GM12878 (cell line): Measurements from ENCODE around the gene SSH2.
"Not testable (repeated sequence)": the region's sequence is repeated elsewhere in the genome, so short reads cannot be mapped to it uniquely, and the experiment has no call there.

Experiments
- EP300 ChIP-seq, 2 experiments: fragments of 150-350 bp in 1 of 2; IDR thresholded peaks; 2 replicates each; pipeline ENCODE4 v1.6.1; 2011 to 2012; ENCODE audit warnings: low read depth in 2 of 2, low read length in 2 of 2, borderline replicate concordance in 1 of 2, improper control_type of control experiment in 1 of 2, inconsistent platforms in 1 of 2; ENCODE audit not compliant: control insufficient read depth in 1 of 2
- ESRRA ChIP-seq: IDR thresholded peaks from 2 replicates; pipeline ENCODE4 v1.6.1; 2012; ENCODE audit warnings: mild to moderate bottlenecking, low read length, improper control_type of control experiment
- FOXM1 ChIP-seq: IDR thresholded peaks from 2 replicates; pipeline ENCODE4 v1.6.1; 2012; ENCODE audit warnings: low read depth, mild to moderate bottlenecking, inconsistent platforms, low read length, moderate library complexity
- NR2C2 ChIP-seq: IDR thresholded peaks from 2 replicates; pipeline ENCODE4 v1.6.1; 2011; ENCODE audit warnings: borderline replicate concordance, low read depth; ENCODE audit not compliant: control insufficient read depth, insufficient read length
- POLR2A ChIP-seq: IDR thresholded peaks from 2 replicates; pipeline ENCODE4 v1.6.1; 2011; ENCODE audit warnings: low read depth, mild to moderate bottlenecking, low read length
- RFX5 ChIP-seq: IDR thresholded peaks from 2 replicates; pipeline ENCODE4 v1.6.1; 2011; ENCODE audit warnings: low read depth, low read length, improper control_type of control experiment
- SMAD5 ChIP-seq: IDR thresholded peaks from 2 replicates; pipeline ENCODE4 v1.6.1; 2016; ENCODE audit warnings: antibody characterized with exemption, low read depth
- SP1 ChIP-seq: IDR thresholded peaks from one replicate; pipeline ENCODE4 v1.6.1; 2011; ENCODE audit warnings: low read depth, low read length
- WRNIP1 ChIP-seq: IDR thresholded peaks from 2 replicates; pipeline ENCODE4 v1.6.1; 2011; ENCODE audit warnings: low read depth, low read length, improper control_type of control experiment, borderline replicate concordance
- TF ChIP-seq, protein P1 (sequence below), 3 experiments: IDR thresholded peaks in 2 of 3; conservative IDR thresholded peaks in 1 of 3; 2 replicates each; pipeline ENCODE4 v1.5.1; 2011; ENCODE audit warnings: low read depth in 3 of 3, low read length in 3 of 3, mild to moderate bottlenecking in 3 of 3, control low read depth in 2 of 3, moderate library complexity in 2 of 3, inconsistent platforms in 1 of 3, mixed read lengths in 1 of 3; ENCODE audit not compliant: control insufficient read depth in 2 of 3, insufficient read depth in 1 of 3; ENCODE audit errors: extremely low read depth in 1 of 3
- TF ChIP-seq, protein P2 (sequence below): fragments of 450-650 bp; IDR thresholded peaks from 2 replicates; pipeline ENCODE4 v1.6.1; 2014; ENCODE audit warnings: mild to moderate bottlenecking
- TF ChIP-seq, protein P3 (sequence below): fragments of 450-650 bp; formaldehyde crosslinking; IDR thresholded peaks from 2 replicates; pipeline ENCODE4 v1.4.0; 2022; ENCODE audit warnings: mild to moderate bottlenecking, moderate library complexity

- TF ChIP-seq, protein P1, sequence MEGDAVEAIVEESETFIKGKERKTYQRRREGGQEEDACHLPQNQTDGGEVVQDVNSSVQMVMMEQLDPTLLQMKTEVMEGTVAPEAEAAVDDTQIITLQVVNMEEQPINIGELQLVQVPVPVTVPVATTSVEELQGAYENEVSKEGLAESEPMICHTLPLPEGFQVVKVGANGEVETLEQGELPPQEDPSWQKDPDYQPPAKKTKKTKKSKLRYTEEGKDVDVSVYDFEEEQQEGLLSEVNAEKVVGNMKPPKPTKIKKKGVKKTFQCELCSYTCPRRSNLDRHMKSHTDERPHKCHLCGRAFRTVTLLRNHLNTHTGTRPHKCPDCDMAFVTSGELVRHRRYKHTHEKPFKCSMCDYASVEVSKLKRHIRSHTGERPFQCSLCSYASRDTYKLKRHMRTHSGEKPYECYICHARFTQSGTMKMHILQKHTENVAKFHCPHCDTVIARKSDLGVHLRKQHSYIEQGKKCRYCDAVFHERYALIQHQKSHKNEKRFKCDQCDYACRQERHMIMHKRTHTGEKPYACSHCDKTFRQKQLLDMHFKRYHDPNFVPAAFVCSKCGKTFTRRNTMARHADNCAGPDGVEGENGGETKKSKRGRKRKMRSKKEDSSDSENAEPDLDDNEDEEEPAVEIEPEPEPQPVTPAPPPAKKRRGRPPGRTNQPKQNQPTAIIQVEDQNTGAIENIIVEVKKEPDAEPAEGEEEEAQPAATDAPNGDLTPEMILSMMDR (IDR thresholded peaks at IDR 0.05 in 2 of 3, conservative IDR thresholded peaks at IDR 0.05 in 1 of 3; ENCODE audit: control insufficient read depth in 2 of 3, extremely low read depth in 1 of 3, insufficient read depth in 1 of 3, low read depth in 3 of 3, low read length in 3 of 3), result not testable (repeated sequence)
- not testable (repeated sequence) for TF ChIP-seq WRNIP1; FOXM1; ESRRA; SMAD5; NR2C2; POLR2A; RFX5; EP300 (IDR thresholded peaks at IDR 0.05; ENCODE audit: borderline replicate concordance in 1 of 2, control insufficient read depth in 1 of 2, low read depth in 2 of 2, low read length in 2 of 2); SP1
- TF ChIP-seq, protein P2, sequence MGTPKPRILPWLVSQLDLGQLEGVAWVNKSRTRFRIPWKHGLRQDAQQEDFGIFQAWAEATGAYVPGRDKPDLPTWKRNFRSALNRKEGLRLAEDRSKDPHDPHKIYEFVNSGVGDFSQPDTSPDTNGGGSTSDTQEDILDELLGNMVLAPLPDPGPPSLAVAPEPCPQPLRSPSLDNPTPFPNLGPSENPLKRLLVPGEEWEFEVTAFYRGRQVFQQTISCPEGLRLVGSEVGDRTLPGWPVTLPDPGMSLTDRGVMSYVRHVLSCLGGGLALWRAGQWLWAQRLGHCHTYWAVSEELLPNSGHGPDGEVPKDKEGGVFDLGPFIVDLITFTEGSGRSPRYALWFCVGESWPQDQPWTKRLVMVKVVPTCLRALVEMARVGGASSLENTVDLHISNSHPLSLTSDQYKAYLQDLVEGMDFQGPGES, result not testable (repeated sequence)
- TF ChIP-seq, protein P3, sequence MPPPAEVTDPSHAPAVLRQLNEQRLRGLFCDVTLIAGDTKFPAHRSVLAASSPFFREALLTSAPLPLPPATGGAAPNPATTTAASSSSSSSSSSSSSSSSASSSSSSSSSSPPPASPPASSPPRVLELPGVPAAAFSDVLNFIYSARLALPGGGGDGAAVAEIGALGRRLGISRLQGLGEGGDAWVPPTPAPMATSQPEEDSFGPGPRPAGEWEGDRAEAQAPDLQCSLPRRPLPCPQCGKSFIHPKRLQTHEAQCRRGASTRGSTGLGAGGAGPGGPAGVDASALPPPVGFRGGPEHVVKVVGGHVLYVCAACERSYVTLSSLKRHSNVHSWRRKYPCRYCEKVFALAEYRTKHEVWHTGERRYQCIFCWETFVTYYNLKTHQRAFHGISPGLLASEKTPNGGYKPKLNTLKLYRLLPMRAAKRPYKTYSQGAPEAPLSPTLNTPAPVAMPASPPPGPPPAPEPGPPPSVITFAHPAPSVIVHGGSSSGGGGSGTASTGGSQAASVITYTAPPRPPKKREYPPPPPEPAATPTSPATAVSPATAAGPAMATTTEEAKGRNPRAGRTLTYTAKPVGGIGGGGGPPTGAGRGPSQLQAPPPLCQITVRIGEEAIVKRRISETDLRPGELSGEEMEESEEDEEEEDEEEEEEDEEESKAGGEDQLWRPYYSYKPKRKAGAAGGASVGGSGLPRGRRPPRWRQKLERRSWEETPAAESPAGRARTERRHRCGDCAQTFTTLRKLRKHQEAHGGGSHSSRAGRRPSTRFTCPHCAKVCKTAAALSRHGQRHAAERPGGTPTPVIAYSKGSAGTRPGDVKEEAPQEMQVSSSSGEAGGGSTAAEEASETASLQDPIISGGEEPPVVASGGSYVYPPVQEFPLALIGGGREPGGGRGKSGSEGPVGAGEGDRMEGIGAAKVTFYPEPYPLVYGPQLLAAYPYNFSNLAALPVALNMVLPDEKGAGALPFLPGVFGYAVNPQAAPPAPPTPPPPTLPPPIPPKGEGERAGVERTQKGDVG (CRISPR knock-in tag), result not testable (repeated sequence)
These were observed 55.7 kb downstream of the SSH2 start for GRCh38 chr17:29874358-29874757.
